Hepatocyte (in vitro differentiated cells): ENCODE results near the gene ZMIZ1. TPM values are rescaled to one million over a fixed set of nuclear protein-coding genes. Genes with fewer than 3 reads are reported as not detected.

ENCODE experiments used
- DNase-seq: peaks from one replicate; pipeline ENCODE4 v3.0.0-alpha.2; 2016; ENCODE audit warnings: low spot score
- H2AFZ ChIP-seq: fragments of 200-600 bp; sonication (generic); 2 replicates; pipeline ENCODE4 v1.6.0; 2016; ENCODE audit warnings: antibody characterized with exemption, mild to moderate bottlenecking
- H3K27ac ChIP-seq: fragments of 200-600 bp; sonication (generic); 2 replicates; pipeline ENCODE4 v1.5.1; 2016; ENCODE audit warnings: mild to moderate bottlenecking
- H3K27me3 ChIP-seq: fragments of 200-600 bp; sonication (generic); 2 replicates; pipeline ENCODE4 v1.6.1; 2016
- H3K36me3 ChIP-seq: fragments of 200-600 bp; sonication (generic); replicated peaks from 2 replicates; pipeline ENCODE4 v1.5.1; 2016; ENCODE audit warnings: low read depth; ENCODE audit not compliant: insufficient read depth
- H3K4me1 ChIP-seq: fragments of 200-600 bp; sonication (generic); 2 replicates; pipeline ENCODE4 v1.5.1; 2016; ENCODE audit warnings: mild to moderate bottlenecking, moderate library complexity; ENCODE audit not compliant: insufficient read depth
- H3K4me2 ChIP-seq: fragments of 200-600 bp; sonication (generic); 2 replicates; pipeline ENCODE4 v1.6.0; 2016
- H3K4me3 ChIP-seq: fragments of 200-600 bp; sonication (generic); 2 replicates; pipeline ENCODE4 v1.5.1; 2016; ENCODE audit warnings: mild to moderate bottlenecking
- H3K79me2 ChIP-seq: fragments of 200-600 bp; sonication (generic); 2 replicates; pipeline ENCODE4 v1.6.0; 2017; ENCODE audit warnings: mild to moderate bottlenecking
- H3K9me2 ChIP-seq: fragments of 200-600 bp; sonication (generic); replicated peaks from 2 replicates; pipeline ENCODE4 v1.6.0; 2017; ENCODE audit warnings: mild to moderate bottlenecking; ENCODE audit not compliant: insufficient read depth
- H3K9me3 ChIP-seq: fragments of 200-600 bp; sonication (generic); 2 replicates; pipeline ENCODE4 v1.5.1; 2016; ENCODE audit warnings: low read depth, mild to moderate bottlenecking
- H4K20me1 ChIP-seq: fragments of 200-600 bp; sonication (generic); 2 replicates; pipeline ENCODE4 v1.6.0; 2016; ENCODE audit warnings: mild to moderate bottlenecking; ENCODE audit not compliant: insufficient read depth, poor library complexity, severe bottlenecking
- CTCF ChIP-seq: fragments of 200-600 bp; sonication (generic); IDR thresholded peaks from 2 replicates; pipeline ENCODE4 v1.5.1; 2016; ENCODE audit warnings: antibody characterized with exemption, mild to moderate bottlenecking; ENCODE audit not compliant: poor library complexity
- EZH2 ChIP-seq: fragments of 200-600 bp; sonication (generic); IDR thresholded peaks from 2 replicates; pipeline ENCODE4 v1.6.1; 2016; ENCODE audit warnings: antibody characterized with exemption, mild to moderate bottlenecking, borderline replicate concordance
- EZH2phosphoT487 ChIP-seq: fragments of 200-600 bp; sonication (generic); IDR thresholded peaks from one replicate; pipeline ENCODE4 v1.6.1; 2018; ENCODE audit warnings: antibody characterized with exemption, mild to moderate bottlenecking, low read depth, moderate library complexity; ENCODE audit not compliant: unreplicated experiment, severe bottlenecking
- whole genome bisulfite sequencing: methylation state at CpG from one replicate; pipeline ENCODE4 v1.1.6; 2016; ENCODE audit warnings: low lambda C conversion rate; ENCODE audit errors: missing lambda C conversion rate; 5-methylcytosine and 5-hydroxymethylcytosine counted together
- polyA plus RNA-seq: library from polyadenylated mRNA; unstranded; fragments of >200 nt; fragmentation: Nextera tagmentation; extraction: Ambion mirVana; gene quantifications from 2 replicates; pipeline ENCODE4 v1.2.1, GENCODE V29; 2016
- total RNA-seq: library from RNA; depleted of rRNA; stranded (reverse); fragments of >200 nt; gene quantifications from 2 replicates; pipeline ENCODE4 v1.2.3, GENCODE V29; 2014

The ZMIZ1 gene
- total and polyA plus RNA-seq, 2 experiments from 2014 or later: 30.9 to 32.4 TPM

GRCh38 chr10:79310911-79311573, 242.3 kb downstream of the ZMIZ1 start:
- TF ChIP-seq CTCF: no peak
- TF ChIP-seq EZH2: no peak
- TF ChIP-seq EZH2phosphoT487: no peak
- no peaks in the 10 kb centered on the region for H3K36me3 ChIP-seq

GRCh38 chr10:79311581-79312407, 243.0 kb downstream of the ZMIZ1 start:
- H3K27ac ChIP-seq: no peak overlapping the region
- no peaks in the 10 kb centered on the region for H3K27me3 ChIP-seq
- H3K9me3 ChIP-seq: no peaks in the 10 kb centered on the region
- H4K20me1 ChIP-seq: no peaks in the 10 kb centered on the region
- H3K79me2 ChIP-seq: no peaks in the 10 kb centered on the region
- no peaks in the 10 kb centered on the region for H3K4me1 ChIP-seq
- no peaks in the 10 kb centered on the region for H3K9me2 ChIP-seq
- H3K4me2 ChIP-seq: no peak overlapping the region
- no peak for TF ChIP-seq CTCF
- TF ChIP-seq EZH2: no peak
- TF ChIP-seq EZH2phosphoT487: no peak
- DNase-seq: no peak
- WGBS: 87% methylated on average over 13 of the region's 15 CpGs
- H3K4me3 ChIP-seq: no peak overlapping the region
- H2AFZ ChIP-seq: no peak overlapping the region
- no peaks in the 10 kb centered on the region for H3K36me3 ChIP-seq

More at GRCh38 chr10:79310911-79311573, 242.3 kb downstream of the ZMIZ1 start:
- no peaks in the 10 kb centered on the region for H3K9me2 ChIP-seq
- no peaks in the 10 kb centered on the region for H4K20me1 ChIP-seq
- no peak overlapping the region for H3K4me3 ChIP-seq
- 94% methylated on average over 25 of the region's 26 CpGs for WGBS
- H3K9me3 ChIP-seq: no peaks in the 10 kb centered on the region
- no peak overlapping the region for H3K27ac ChIP-seq
- no peak overlapping the region for H3K4me2 ChIP-seq
- no peaks in the 10 kb centered on the region for H3K79me2 ChIP-seq
- DNase-seq: no peak
- H2AFZ ChIP-seq: no peak overlapping the region
- H3K4me1 ChIP-seq: no peaks in the 10 kb centered on the region
- no peaks in the 10 kb centered on the region for H3K27me3 ChIP-seq

GRCh38 chr10:79312601-79313187, 243.9 kb downstream of the ZMIZ1 start:
- Histone ChIP-seq H3K9me2 (no peaks in the 10 kb centered on the region), H3K27me3 (no peaks in the 10 kb centered on the region), H3K27ac (no peak overlapping the region), H4K20me1 (no peaks in the 10 kb centered on the region), H2AFZ (no peak overlapping the region), H3K4me1 (no peaks in the 10 kb centered on the region), H3K4me2 (no peak overlapping the region), H3K36me3 (no peaks in the 10 kb centered on the region), H3K4me3 (no peak overlapping the region), H3K9me3 (no peaks in the 10 kb centered on the region), H3K79me2 (no peaks in the 10 kb centered on the region)
- TF ChIP-seq EZH2phosphoT487 (no peak), CTCF (no peak), EZH2 (no peak)
- no peak for DNase-seq
- 96% methylated on average over 21 of the region's 22 CpGs for WGBS
